Dedifferentiated amniotic fluid mesenchymal stem cell (primary cell): Measurements from ENCODE around the gene ORMDL2.
A peak's percentile ranks its signal among the peaks of the same experiment; 100 is the strongest.
"Not testable (repeated sequence)": the region's sequence is repeated elsewhere in the genome, so short reads cannot be mapped to it uniquely, and the experiment has no call there.

Experiments
- DNase-seq: peaks from one replicate; pipeline ENCODE4 v3.0.0-alpha.2; 2016; ENCODE audit errors: extremely low spot score

ORMDL2 gene

GRCh38 chr12:55828357-55828756 is 10.5 kb downstream of the ORMDL2 start:
- no peak for DNase-seq

- no peak for DNase-seq
These were observed 12.2 kb downstream of the ORMDL2 start for GRCh38 chr12:55829967-55830600.

- no peak for DNase-seq
These were observed 13.0 kb downstream of the ORMDL2 start for GRCh38 chr12:55830601-55831446.

GRCh38 chr12:55831447-55831815 is 13.6 kb downstream of the ORMDL2 start:
- DNase-seq = no peak

- DNase-seq = no peak
These were observed 15.2 kb downstream of the ORMDL2 start for GRCh38 chr12:55833056-55833455.

GRCh38 chr12:55834400-55834799 is 16.6 kb downstream of the ORMDL2 start:
- not testable (repeated sequence) for DNase-seq

- no peak for DNase-seq
These were observed 20.5 kb downstream of the ORMDL2 start for GRCh38 chr12:55838361-55838760.

- DNase-seq = no peak
These were observed 21.7 kb downstream of the ORMDL2 start for GRCh38 chr12:55839345-55840140.

GRCh38 chr12:55840581-55841351 is 22.9 kb downstream of the ORMDL2 start:
- no peak for DNase-seq

- DNase-seq = peak; percentile 51
These were observed 25.0 kb downstream of the ORMDL2 start, which contains the start of gene MMP19 for GRCh38 chr12:55842681-55843429. Gene MMP19 (minus strand): TSS chr12:55842936. CDS start chr12:55842830, 106 bp downstream.

- no peak for DNase-seq
These were observed 25.6 kb downstream of the ORMDL2 start for GRCh38 chr12:55843431-55843830.

- no peak for DNase-seq
These were observed 27.1 kb downstream of the ORMDL2 start for GRCh38 chr12:55844961-55845360.

GRCh38 chr12:55845361-55845760 is 27.5 kb downstream of the ORMDL2 start:
- no peak for DNase-seq

- DNase-seq = no peak
These were observed 28.1 kb downstream of the ORMDL2 start for GRCh38 chr12:55845785-55846496.

- no peak for DNase-seq
These were observed 29.2 kb downstream of the ORMDL2 start for GRCh38 chr12:55847033-55847432.

- DNase-seq = peak; percentile 97
These were observed 29.9 kb downstream of the ORMDL2 start for GRCh38 chr12:55847603-55848291.

GRCh38 chr12:55849616-55850343 is 31.9 kb downstream of the ORMDL2 start:
- no peak for DNase-seq

GRCh38 chr12:55850401-55850800 is 32.6 kb downstream of the ORMDL2 start:
- no peak for DNase-seq

- DNase-seq = no peak
These were observed 33.1 kb downstream of the ORMDL2 start for GRCh38 chr12:55850893-55851292.
